ENCODE results near the gene LUC7L3.

Gene LUC7L3

DNA sequence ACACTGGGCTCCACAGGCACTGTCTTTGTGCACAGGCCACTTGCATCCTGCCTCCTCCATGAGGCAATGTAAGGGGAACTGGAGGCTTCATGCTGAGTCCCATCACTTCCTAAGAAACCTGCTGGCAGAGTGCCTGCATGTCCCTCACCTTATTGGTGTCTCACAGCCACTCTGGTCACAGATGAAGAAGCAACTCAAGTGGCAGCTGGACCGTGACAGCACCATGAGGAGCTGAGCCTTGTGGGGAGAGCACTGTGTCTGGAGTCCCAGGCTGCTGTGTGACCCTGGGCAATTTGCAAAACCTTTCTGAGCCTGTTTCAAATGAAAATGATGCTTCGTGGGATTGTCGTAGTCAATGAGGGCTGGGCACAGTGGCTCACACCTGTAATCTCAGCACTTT lies 31.2 kb upstream of the LUC7L3 start:
- no peaks in the 10 kb centered on the region for H3K79me2 ChIP-seq (ENCODE audit: low read length)
- 0 out of 2 replicates have a peak, but pooled peaks cover under 1% of the 10 kb centered on the region for H3K36me3 ChIP-seq (replicated peaks; ENCODE audit: insufficient read depth, low read length)
- no peak overlapping the region for H2AFZ ChIP-seq (ENCODE audit: low read length)
- H3K27me3 ChIP-seq (replicated peaks; ENCODE audit: insufficient read depth, low read length) = no peaks in the 10 kb centered on the region
- no peak for TF ChIP-seq EZH2 (optimal IDR thresholded peaks at IDR 0.05; ENCODE audit: low read depth, low read length)
- no peak for TF ChIP-seq EZH2phosphoT487 (IDR thresholded peaks at IDR 0.05; ENCODE audit: low read length)
- TF ChIP-seq, protein P1, sequence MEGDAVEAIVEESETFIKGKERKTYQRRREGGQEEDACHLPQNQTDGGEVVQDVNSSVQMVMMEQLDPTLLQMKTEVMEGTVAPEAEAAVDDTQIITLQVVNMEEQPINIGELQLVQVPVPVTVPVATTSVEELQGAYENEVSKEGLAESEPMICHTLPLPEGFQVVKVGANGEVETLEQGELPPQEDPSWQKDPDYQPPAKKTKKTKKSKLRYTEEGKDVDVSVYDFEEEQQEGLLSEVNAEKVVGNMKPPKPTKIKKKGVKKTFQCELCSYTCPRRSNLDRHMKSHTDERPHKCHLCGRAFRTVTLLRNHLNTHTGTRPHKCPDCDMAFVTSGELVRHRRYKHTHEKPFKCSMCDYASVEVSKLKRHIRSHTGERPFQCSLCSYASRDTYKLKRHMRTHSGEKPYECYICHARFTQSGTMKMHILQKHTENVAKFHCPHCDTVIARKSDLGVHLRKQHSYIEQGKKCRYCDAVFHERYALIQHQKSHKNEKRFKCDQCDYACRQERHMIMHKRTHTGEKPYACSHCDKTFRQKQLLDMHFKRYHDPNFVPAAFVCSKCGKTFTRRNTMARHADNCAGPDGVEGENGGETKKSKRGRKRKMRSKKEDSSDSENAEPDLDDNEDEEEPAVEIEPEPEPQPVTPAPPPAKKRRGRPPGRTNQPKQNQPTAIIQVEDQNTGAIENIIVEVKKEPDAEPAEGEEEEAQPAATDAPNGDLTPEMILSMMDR (IDR thresholded peaks at IDR 0.05; ENCODE audit: low read length) = no peak
- no peak overlapping the region for H3K4me3 ChIP-seq (ENCODE audit: low read length)
- no peak overlapping the region for H3K4me2 ChIP-seq (ENCODE audit: low read depth, low read length)
- no peaks in the 10 kb centered on the region for H3F3A ChIP-seq (ENCODE audit: insufficient read depth, low read length)
- DNase-seq = no peak
- H3K4me1 ChIP-seq (ENCODE audit: low read length) = no peaks in the 10 kb centered on the region
- H3K27ac ChIP-seq (ENCODE audit: low read length) = no peak overlapping the region
- no peaks in the 10 kb centered on the region for H4K20me1 ChIP-seq (ENCODE audit: insufficient read depth, low read length)
- no peak overlapping the region for H3K9ac ChIP-seq (ENCODE audit: low read length)
- no peaks in the 10 kb centered on the region for H3K9me2 ChIP-seq (replicated peaks; ENCODE audit: insufficient read depth, low read length)
- H3K9me3 ChIP-seq (replicated peaks; ENCODE audit: insufficient read depth, low read length) = no peaks in the 10 kb centered on the region

DNA sequence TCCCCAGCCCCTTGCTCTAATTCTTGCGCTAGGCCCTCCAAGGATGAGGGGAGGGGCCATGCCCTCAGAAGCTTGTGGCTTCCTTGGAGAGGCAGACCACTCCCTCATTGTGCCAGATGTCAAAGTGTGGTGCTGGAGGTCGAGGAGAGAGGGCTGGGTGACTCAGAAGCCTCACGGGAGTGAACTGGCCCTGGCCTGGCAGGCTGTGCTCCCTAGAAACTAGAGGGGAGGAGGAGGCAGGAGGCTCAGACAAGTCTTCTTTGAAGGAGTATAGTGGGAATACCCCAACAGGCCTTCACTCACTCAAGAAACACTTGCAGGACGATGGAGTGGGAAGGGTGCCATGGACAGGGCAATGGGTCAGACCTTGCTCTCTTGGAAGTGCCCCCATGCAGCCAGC lies 30.2 kb upstream of the LUC7L3 start:
- Histone ChIP-seq H3K36me3 (replicated peaks; ENCODE audit: insufficient read depth, low read length) (peaks cover 7% of the 10 kb centered on the region), H3K27ac (ENCODE audit: low read length) (no peak overlapping the region), H3K27me3 (replicated peaks; ENCODE audit: insufficient read depth, low read length) (no peaks in the 10 kb centered on the region), H3K79me2 (ENCODE audit: low read length) (peaks cover 2% of the 10 kb centered on the region), H2AFZ (ENCODE audit: low read length) (no peak overlapping the region), H4K20me1 (ENCODE audit: insufficient read depth, low read length) (no peaks in the 10 kb centered on the region), H3K4me2 (ENCODE audit: low read depth, low read length) (no peak overlapping the region), H3K9ac (ENCODE audit: low read length) (no peak overlapping the region), H3K4me1 (ENCODE audit: low read length) (peaks cover under 1% of the 10 kb centered on the region; the same call in 1 of the 2 replicates), H3K4me3 (ENCODE audit: low read length) (no peak overlapping the region), H3F3A (ENCODE audit: insufficient read depth, low read length) (no peaks in the 10 kb centered on the region), H3K9me2 (replicated peaks; ENCODE audit: insufficient read depth, low read length) (no peaks in the 10 kb centered on the region), H3K9me3 (replicated peaks; ENCODE audit: insufficient read depth, low read length) (no peaks in the 10 kb centered on the region)
- TF ChIP-seq EZH2 (optimal IDR thresholded peaks at IDR 0.05; ENCODE audit: low read depth, low read length) = no peak
- TF ChIP-seq, protein P1 (IDR thresholded peaks at IDR 0.05; ENCODE audit: low read length) = no peak
- no peak for TF ChIP-seq EZH2phosphoT487 (IDR thresholded peaks at IDR 0.05; ENCODE audit: low read length)
- DNase-seq = no peak

DNA sequence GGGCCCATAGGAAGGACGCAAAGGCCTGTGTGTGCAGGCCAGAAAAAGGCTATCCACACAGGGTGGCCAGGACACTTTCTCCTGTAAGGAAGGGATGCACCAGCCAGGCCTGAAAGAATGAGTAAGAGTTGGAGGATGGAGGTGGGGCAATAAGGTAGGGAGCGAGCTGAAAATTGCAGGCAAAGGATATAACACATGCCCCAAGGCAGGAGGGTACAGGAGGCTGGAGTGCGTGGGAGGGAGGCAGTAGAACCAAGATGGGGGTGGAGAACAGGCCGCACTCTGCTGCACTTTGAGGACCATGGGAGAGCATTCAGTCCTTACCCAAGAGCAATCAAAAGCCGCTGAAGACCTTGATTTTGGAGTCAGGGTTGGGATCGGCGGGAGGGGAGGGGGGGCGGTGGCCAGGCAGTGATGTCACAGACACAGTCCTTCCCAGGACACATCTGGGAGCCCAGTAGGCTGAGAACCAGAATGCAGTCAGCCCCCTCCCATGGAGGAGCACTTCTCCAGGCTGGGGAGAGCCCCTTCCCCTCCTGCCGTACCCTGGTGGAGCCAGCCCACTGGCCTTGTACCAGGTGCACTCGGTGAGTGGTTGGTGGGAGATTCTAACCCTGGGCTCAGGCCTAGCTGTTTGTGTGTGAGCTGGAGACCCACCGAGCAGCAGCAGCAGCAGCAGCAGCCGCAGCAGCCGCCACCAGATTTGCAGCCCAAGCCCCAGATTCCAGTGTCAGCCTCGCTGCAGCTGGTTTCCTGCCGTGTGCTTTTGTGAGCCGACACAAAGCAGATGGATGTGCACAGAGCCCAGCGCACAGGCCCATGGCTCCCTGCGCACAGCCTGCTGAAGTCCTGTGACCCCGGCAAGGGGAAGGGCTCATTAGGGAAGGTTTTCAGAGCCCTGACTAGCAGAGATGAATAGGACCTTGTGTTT lies 29.2 kb upstream of the LUC7L3 start:
- H3K9me2 ChIP-seq (replicated peaks; ENCODE audit: insufficient read depth, low read length) = no peaks in the 10 kb centered on the region
- peaks cover 9% of the 10 kb centered on the region for H3K79me2 ChIP-seq (ENCODE audit: low read length)
- peaks cover 9% of the 10 kb centered on the region for H3K4me1 ChIP-seq (ENCODE audit: low read length)
- no peaks in the 10 kb centered on the region for H3K27me3 ChIP-seq (replicated peaks; ENCODE audit: insufficient read depth, low read length)
- H3K36me3 ChIP-seq (replicated peaks; ENCODE audit: insufficient read depth, low read length) = peaks cover 12% of the 10 kb centered on the region
- H3F3A ChIP-seq (ENCODE audit: insufficient read depth, low read length) = peaks cover 1% of the 10 kb centered on the region
- no peak overlapping the region for H2AFZ ChIP-seq (ENCODE audit: low read length)
- TF ChIP-seq, protein P1 (IDR thresholded peaks at IDR 0.05; ENCODE audit: low read length) = no peak
- TF ChIP-seq EZH2 (optimal IDR thresholded peaks at IDR 0.05; ENCODE audit: low read depth, low read length) (no peak), EZH2phosphoT487 (IDR thresholded peaks at IDR 0.05; ENCODE audit: low read length) (no peak)
- H3K27ac ChIP-seq (ENCODE audit: low read length) = no peak overlapping the region
- DNase-seq = no peak
- H4K20me1 ChIP-seq (ENCODE audit: insufficient read depth, low read length) = no peaks in the 10 kb centered on the region
- H3K9me3 ChIP-seq (replicated peaks; ENCODE audit: insufficient read depth, low read length) = no peaks in the 10 kb centered on the region
- no peak overlapping the region for H3K4me2 ChIP-seq (ENCODE audit: low read depth, low read length)
- H3K9ac ChIP-seq (ENCODE audit: low read length) = no peak overlapping the region
- H3K4me3 ChIP-seq (ENCODE audit: low read length) = no peak overlapping the region

Measured in MM.1S (cell line).